Stimulated activated CD8-positive, alpha-beta memory T cell treated with anti-CD3 and anti-CD28 coated beads, Interleukin-15, amount 100 ng/mL, for 1 hour (primary cell): ENCODE data around the gene TUBB4A.
A peak's percentile ranks its signal among the peaks of the same experiment; 100 is the strongest.

Experiments used
- DNase-seq: peaks from one replicate; pipeline ENCODE4 v3.0.0-alpha.2; 2020; ENCODE audit warnings: low read depth

Gene TUBB4A

GRCh38 chr19:6466526-6467248, 35.4 kb downstream of the TUBB4A start:
- no peak for DNase-seq

GRCh38 chr19:6465663-6466062, 36.4 kb downstream of the TUBB4A start:
- DNase-seq = no peak

GRCh38 chr19:6465006-6465405, 37.1 kb downstream of the TUBB4A start:
- no peak for DNase-seq

GRCh38 chr19:6464070-6464873, 37.8 kb downstream of the TUBB4A start, which contains the start of gene CRB3:
Gene CRB3, plus strand, starts transcription at chr19:6464271. Its CDS starts 431 bp downstream, at chr19:6464702.
- peak; percentile 29 for DNase-seq

GRCh38 chr19:6460099-6460884, 41.8 kb downstream of the TUBB4A start:
- peak; percentile 95 for DNase-seq

- no peak for DNase-seq
Measured at GRCh38 chr19:6459262-6460098, 42.6 kb downstream of the TUBB4A start, which contains the start of gene SLC25A23. Gene SLC25A23, minus strand, starts transcription at chr19:6459792. Its CDS starts 164 bp downstream, at chr19:6459628.

- DNase-seq = no peak
Measured at GRCh38 chr19:6458695-6459261, 43.3 kb downstream of the TUBB4A start.

- no peak for DNase-seq
Measured at GRCh38 chr19:6457958-6458694, 44.0 kb downstream of the TUBB4A start.

- DNase-seq = no peak
Measured at GRCh38 chr19:6455924-6456323, 46.2 kb downstream of the TUBB4A start.

GRCh38 chr19:6453951-6454565, 48.1 kb downstream of the TUBB4A start:
- no peak for DNase-seq

GRCh38 chr19:6452899-6453298, 49.2 kb downstream of the TUBB4A start:
- DNase-seq = no peak

GRCh38 chr19:6452223-6452614, 49.9 kb downstream of the TUBB4A start:
- DNase-seq = no peak

- DNase-seq = no peak
Measured at GRCh38 chr19:6451583-6452222, 50.4 kb downstream of the TUBB4A start.

GRCh38 chr19:6450166-6450565, 51.9 kb downstream of the TUBB4A start:
- DNase-seq = no peak

GRCh38 chr19:6448045-6448444, 54.1 kb downstream of the TUBB4A start:
- DNase-seq = no peak

- DNase-seq = no peak
Measured at GRCh38 chr19:6446452-6446851, 55.7 kb downstream of the TUBB4A start.
